GM18502 (cell line): ENCODE results near the gene RET.

Source experiments
- ATAC-seq: cut with Tn5 transposase; IDR thresholded peaks from one replicate; pipeline ENCODE4 v1.9.1; 2021; ENCODE audit warnings: mild to moderate bottlenecking; ENCODE audit not compliant: unreplicated experiment, poor library complexity

RET gene

DNA sequence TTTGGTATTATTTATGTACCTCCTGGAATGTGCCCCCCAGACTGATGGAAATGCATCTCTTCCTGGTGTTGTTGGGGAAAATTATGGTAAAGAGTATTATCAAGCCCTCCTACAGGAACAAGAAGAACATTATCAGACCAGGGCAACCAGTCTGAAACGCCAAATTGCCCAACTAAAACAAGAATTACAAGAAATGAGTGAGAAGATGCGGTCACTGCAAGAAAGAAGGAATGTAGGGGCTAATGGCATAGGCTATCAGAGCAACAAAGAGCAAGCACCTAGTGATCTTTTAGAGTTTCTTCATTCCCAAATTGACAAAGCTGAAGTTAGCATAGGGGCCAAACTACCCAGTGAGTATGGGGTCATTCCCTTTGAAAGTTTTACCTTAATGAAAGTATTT lies 78.4 kb downstream of the RET start:
- no peak for ATAC-seq

GRCh38 chr10:43155741-43156140 lies 78.9 kb downstream of the RET start:
- no peak for ATAC-seq

GRCh38 chr10:43156590-43157341 lies 79.9 kb downstream of the RET start:
- no peak for ATAC-seq

DNA sequence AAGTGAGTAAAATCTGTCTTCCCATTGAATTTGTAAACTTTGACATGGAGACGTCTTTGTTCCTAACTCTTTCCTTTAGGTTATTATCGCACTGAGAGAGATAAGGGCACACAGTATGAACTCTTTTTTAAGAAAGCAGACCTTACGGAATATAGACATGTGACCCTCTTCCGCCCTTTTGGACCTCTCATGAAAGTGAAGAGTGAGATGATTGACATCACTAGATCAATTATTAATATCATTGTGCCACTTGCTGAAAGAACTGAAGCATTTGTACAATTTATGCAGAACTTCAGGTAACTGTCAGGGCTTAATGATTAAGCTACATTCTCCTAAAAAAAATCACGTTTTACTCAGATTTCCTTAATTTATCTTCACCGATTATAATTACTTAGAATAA lies 81.8 kb downstream of the RET start:
- no peak for ATAC-seq

GRCh38 chr10:43160046-43160920 lies 83.4 kb downstream of the RET start:
- peak; percentile 67 for ATAC-seq

DNA sequence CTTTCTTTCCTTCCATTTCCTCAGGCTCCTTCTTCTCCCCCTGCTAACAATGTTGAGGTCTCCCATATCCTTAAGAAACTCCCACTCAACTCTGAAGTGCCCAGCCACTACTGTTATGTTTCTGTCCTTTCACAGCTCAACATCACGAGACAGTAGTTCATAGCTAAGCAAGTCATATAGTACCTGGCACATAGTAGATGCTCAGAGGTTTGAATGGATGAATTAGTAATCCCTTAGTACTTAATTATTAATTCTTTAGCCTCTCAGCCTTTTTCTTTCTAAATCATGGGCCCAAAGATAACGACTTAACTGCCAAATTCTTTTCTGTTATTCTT lies 84.0 kb downstream of the RET start:
- peak; percentile 75 for ATAC-seq

- ATAC-seq = no peak
Measured at GRCh38 chr10:43162604-43163003, 85.7 kb downstream of the RET start.

DNA sequence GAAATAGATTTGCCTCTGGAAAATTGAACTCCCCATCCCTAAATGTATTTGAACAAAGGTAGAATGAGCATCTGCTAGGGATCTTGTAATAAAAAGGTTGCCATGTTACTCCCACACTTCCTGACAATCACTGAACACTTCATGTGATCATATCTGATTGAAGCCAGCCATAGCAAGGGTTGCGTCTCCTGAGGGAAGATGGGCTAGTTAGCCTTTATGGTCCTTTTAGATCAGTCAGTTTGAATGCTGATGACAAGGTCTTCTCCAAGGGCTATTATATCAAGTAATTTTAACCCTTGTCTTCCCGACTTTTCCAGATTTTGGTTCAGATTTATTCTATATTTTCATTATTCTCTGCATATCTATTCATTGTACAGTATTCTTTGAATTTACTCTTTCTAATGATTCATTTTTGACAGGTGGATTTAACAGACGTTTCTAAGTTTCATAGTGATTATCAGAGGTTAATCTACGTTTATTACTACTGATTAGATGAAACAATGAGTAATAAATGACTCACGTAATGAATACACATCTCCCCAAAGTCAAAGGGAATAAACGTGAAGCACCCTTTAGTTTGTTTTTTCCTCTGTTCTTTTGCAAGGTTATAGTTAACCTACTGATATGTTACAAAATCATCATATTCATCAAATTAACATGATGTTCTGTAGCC lies 89.5 kb downstream of the RET start:
- peak; percentile 36 for ATAC-seq

DNA sequence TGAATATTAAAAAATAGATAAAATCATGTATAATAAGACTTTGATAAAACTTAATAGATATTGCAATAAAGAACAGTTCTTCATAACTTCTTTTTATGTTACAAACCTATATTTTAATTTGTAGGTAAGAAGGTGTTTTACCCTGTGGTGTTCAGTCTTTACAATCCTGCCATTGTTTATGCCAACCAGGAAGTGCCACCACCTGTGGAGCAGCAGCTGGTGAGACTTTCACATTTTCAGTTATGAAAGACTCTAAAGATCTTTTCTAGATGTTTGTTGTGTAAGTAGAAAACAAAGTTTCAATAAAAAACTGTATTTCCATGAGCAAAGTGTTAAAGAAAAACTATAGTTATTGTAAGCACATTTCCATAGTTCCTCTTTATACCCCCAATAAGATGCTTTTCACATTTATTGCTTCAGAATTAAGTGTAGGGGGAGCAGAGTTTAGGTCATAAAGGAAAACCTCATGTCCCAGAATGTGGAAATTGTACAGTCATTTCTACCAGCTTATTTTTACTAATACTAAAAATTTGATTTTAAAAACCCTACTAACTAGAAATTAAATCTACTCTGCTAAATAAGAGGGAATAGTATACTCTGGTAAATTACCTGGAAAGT lies 90.1 kb downstream of the RET start:
- ATAC-seq = peak; percentile 84

DNA sequence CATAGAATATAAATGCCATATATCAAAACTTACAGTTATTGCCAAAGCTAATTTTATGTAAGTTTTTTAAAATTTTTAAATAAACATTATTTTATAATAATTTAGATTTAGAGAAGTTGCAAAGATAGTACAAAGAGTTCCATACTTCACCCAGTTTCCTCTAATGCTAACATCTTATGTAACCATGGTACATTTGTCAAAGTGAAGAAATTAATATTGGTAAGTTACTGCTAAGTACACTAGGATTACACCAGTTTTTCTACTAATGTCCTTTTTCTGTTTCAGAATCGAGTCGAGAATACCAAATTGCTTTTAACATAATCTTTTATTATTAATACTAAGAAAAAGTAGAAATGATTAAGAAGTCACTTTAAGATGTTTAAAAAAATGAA lies 90.6 kb downstream of the RET start:
- ATAC-seq = no peak

DNA sequence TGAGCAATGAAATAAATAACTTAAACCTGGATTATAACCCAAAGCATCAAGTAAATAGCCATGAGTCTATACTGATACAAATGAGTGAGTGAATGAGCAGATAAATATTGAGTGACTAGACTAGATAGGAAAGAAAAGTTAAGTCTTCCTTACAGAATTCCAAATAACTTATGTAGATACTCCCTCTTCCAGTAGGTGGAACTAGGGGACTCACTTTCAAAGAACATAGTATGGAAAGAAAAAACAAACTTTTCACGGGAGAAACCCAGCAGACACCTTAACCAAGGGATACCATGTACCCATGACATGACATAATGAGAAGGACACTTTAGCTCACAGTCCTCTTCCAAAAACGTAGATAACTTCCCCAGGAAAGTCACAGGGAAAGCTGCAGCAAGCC lies 93.6 kb downstream of the RET start:
- ATAC-seq = no peak

DNA sequence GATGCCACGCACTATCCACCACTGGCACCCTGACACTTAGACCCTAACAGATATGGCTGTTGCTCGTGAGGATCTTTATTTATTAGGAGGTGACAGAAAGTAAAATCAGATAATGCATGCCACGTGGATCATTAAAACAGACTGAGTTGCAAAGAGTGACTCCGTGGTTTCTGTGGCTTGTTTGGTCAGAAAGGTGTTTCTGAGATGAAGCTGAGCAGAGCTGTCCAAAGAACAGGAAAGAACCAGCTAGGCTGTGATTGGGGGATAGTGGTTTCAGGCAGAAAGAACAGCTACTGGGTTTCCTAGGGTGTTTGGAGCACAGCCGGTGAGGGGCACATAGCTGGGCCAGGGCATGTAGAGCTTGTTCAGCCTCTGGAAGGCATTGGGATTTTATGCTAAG lies 95.8 kb downstream of the RET start:
- no peak for ATAC-seq

- no peak for ATAC-seq
Measured at GRCh38 chr10:43173120-43173519, 96.3 kb downstream of the RET start.

- ATAC-seq = no peak
Measured at GRCh38 chr10:43174969-43175368, 98.1 kb downstream of the RET start.

DNA sequence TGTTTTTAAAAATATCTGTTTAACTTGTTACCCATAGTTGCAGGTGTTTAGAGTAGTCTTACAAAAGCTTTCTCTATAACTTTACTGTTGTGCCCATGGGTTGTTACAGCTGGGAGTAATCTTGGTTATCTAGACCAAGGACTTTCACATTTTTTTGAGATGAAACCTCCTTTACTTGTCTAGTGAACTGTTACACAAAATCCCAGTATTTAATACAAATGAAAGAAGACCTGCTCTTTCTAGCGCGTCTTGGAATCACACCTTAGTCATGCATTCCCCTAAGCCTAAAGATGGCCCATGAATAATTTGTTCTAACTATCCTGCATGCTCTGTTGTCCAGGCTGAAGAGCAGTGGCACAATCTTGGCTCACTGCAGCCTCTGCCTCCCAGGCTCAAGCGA lies 99.4 kb downstream of the RET start:
- ATAC-seq = no peak

- ATAC-seq = no peak
Measured at GRCh38 chr10:43177595-43177994, 100.7 kb downstream of the RET start.
